NB4 (cell line): ENCODE measurements around the gene PAPSS2.

ENCODE experiments used
- CTCF ChIP-seq: IDR thresholded peaks from one replicate; pipeline ENCODE4 v1.5.1; 2012; ENCODE audit warnings: low read depth, low read length
- POLR2A ChIP-seq: IDR thresholded peaks from 2 replicates; pipeline ENCODE4 v1.6.1; 2011; ENCODE audit warnings: mild to moderate bottlenecking; ENCODE audit not compliant: insufficient read length; ENCODE audit errors: extremely low read depth

GRCh38 chr10:87670586-87670985 is 10.9 kb downstream of the PAPSS2 start:
- TF ChIP-seq CTCF: no peak
- no peak for TF ChIP-seq POLR2A
